Measurements from ENCODE around the gene ZNF608.

GRCh38 chr5:124771761-124772160 is 25.3 kb upstream of the ZNF608 start:
- TF ChIP-seq CTCF (IDR thresholded peaks at IDR 0.05) (no peak), POLR2A (IDR thresholded peaks at IDR 0.05) (no peak)

Data from right lobe of liver (tissue), 4 donors.